H7 (cell line): ENCODE measurements around the gene H6PD. TPM values are rescaled to one million over a fixed set of nuclear protein-coding genes. Genes with fewer than 3 reads are reported as not detected.

Source experiments
- DNase-seq: peaks from one replicate; pipeline ENCODE4 v3.0.0; 2012
- H3K27me3 ChIP-seq: 2 replicates; pipeline ENCODE4 v1.6.0; 2011; ENCODE audit warnings: mild to moderate bottlenecking, low read length; ENCODE audit not compliant: control insufficient read depth, insufficient read depth
- H3K36me3 ChIP-seq: replicated peaks from 2 replicates; pipeline ENCODE4 v1.5.1; 2011; ENCODE audit warnings: low read length; ENCODE audit not compliant: control insufficient read depth, insufficient read depth
- H3K4me3 ChIP-seq: 2 replicates; pipeline ENCODE4 v1.5.1; 2011; ENCODE audit warnings: low read depth, mild to moderate bottlenecking, control low read depth, low read length, moderate library complexity; ENCODE audit not compliant: insufficient read depth
- total RNA-seq: library from RNA; depleted of rRNA; stranded (reverse); fragments of >200 nt; shearing (Covaris generic); gene quantifications from 2 replicates; pipeline ENCODE4 v1.2.3, GENCODE V29; 2014

Gene H6PD
- total RNA-seq, 1 experiment from 2014 or later: 13.9 TPM

DNA sequence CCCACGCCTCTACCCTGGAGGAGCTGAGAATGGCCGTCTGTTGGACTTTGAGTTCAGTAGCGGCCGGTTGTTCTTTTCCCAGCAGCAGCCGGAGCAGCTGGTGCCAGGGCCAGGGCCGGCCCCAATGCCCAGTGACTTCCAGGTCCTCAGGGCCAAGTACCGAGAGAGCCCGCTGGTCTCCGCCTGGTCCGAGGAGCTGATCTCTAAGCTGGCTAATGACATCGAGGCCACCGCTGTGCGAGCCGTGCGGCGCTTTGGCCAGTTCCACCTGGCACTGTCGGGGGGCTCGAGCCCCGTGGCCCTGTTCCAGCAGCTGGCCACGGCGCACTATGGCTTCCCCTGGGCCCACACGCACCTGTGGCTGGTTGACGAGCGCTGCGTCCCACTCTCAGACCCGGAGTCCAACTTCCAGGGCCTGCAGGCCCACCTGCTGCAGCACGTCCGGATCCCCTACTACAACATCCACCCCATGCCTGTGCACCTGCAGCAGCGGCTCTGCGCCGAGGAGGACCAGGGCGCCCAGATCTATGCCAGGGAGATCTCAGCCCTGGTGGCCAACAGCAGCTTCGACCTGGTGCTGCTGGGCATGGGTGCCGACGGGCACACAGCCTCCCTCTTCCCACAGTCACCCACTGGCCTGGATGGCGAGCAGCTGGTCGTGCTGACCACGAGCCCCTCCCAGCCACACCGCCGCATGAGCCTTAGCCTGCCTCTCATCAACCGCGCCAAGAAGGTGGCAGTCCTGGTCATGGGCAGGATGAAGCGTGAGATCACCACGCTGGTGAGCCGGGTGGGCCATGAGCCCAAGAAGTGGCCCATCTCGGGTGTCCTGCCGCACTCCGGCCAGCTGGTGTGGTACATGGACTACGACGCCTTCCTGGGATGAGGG, 29.7 kb downstream of the H6PD start:
- Histone ChIP-seq H3K36me3 (no peaks in the 10 kb centered on the region), H3K27me3 (no peaks in the 10 kb centered on the region), H3K4me3 (no peak overlapping the region)
- DNase-seq: no peak

DNA sequence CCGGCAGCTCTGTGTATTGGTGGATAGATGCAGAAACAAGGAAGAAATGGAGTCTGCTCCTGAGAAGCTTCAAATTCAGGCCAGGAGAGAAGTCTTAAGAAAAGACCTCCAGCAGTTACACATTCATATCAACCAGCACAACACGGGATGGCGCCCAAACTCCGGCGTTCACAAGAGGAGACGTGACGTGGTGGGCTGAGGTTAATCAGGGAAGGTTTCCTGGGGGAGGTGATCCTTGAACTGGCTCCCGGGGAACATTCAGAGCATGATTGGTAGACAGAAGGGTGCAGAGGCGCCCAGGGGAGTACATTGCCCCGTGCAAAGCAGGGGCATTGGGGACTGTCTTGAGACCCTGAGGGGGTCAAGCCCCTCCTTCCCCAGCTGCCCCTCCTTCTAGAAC, 30.5 kb downstream of the H6PD start:
- DNase-seq: no peak
- no peak overlapping the region for H3K4me3 ChIP-seq
- no peaks in the 10 kb centered on the region for H3K27me3 ChIP-seq
- H3K36me3 ChIP-seq: no peaks in the 10 kb centered on the region

DNA sequence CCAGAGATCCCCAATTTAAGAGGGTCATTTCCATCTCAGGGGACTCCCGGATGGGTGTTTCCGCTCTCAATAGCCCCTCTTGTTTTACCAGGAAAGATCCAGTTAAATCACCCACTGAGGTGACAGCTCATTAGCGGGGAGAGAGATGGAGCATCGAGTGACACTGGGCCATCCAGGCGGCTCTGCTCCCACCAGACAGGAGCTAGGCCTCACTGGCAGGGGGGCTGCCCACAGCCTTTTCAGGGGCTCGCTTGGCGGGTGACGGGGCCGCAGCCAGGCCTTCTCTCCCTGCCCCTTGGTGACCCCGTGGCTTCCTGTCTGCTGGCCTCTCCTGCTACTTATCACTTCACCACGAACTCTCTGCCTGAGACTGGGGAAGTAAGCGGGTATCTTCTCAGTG, 31.4 kb downstream of the H6PD start:
- Histone ChIP-seq H3K4me3 (no peak overlapping the region), H3K27me3 (no peaks in the 10 kb centered on the region), H3K36me3 (no peaks in the 10 kb centered on the region)
- DNase-seq: no peak

DNA sequence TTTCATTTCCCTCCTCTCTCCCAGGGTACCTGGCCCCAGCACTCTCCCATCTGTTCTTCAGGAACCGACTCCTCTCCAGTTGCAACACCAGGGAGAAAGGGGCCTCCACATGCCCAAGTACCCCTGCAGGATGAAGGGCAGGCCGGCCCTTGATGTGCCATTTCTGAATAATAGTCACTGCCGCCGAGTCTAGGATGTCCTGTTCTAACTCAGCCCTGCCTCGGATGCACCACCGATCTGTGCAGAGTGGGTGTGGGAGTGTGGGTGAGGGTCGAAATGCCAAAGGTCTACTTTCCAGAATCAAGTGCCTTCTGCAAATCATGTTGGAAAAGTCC, 32.7 kb downstream of the H6PD start:
- no peak for DNase-seq

DNA sequence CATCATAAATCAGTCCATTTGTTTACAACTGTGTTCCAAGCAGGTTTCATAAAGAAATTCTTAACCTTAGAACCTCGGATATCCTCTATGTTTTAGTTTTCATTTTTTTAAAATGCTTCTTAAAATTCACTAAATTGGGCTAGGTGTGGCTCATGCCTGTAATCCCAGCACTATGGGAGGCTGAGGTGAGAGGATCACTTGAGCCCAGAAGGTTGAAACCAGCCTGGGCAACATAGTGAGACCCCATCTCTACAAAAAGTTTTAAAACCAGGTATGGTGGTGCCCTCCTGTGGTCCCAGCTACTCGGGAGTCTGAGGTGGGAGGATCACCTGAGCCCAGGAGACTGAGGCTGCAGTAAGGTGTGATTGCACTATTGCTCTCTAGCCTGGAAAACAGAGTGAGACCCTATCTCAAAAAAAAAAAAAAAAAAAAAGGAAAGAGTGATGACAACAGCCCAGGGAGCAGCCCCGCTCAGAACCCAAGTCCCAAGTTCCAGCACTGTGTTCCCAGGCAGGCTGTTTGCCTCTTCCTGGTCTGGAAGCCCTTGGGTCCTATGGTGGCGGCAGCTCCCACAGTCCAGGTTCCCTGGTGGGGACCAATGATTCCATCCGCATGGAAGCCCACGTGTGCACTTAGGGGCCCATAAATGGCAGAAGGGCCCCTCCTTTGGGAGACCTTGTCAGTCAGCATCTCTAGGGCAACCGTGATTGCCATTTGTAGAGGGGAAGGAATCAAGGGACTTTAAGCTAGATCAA, 33.4 kb downstream of the H6PD start:
- H3K4me3 ChIP-seq: no peak overlapping the region
- DNase-seq: no peak

More for the DNA sequence above, 32.7 kb downstream of the H6PD start:
- Histone ChIP-seq H3K36me3 (no peaks in the 10 kb centered on the region), H3K4me3 (no peak overlapping the region), H3K27me3 (no peaks in the 10 kb centered on the region)

DNA sequence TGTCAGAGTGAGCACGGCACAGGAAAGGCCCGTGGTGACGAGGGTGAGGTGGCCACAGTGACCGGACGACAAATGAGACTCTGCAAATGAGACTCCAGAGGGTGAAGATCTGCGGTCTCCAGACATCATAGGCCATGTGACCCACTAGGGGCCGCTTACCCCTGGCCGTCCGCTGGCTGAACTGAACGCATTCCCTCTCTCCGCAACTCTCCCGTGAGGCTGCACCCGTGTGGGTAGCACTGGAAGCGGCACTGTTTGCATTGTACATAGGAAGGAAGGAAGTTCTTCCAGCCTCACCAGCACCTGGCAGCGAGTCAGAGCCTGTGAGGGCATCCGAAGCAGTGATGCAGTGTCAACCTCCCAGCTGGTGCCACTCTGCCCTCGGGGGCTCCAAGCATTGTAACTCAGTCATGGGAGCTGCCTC, 34.5 kb downstream of the H6PD start:
- no peak overlapping the region for H3K4me3 ChIP-seq
- no peak for DNase-seq
- no peaks in the 10 kb centered on the region for H3K27me3 ChIP-seq
- H3K36me3 ChIP-seq: no peaks in the 10 kb centered on the region

More for the DNA sequence above, 33.4 kb downstream of the H6PD start:
- Histone ChIP-seq H3K27me3 (no peaks in the 10 kb centered on the region), H3K36me3 (no peaks in the 10 kb centered on the region)

DNA sequence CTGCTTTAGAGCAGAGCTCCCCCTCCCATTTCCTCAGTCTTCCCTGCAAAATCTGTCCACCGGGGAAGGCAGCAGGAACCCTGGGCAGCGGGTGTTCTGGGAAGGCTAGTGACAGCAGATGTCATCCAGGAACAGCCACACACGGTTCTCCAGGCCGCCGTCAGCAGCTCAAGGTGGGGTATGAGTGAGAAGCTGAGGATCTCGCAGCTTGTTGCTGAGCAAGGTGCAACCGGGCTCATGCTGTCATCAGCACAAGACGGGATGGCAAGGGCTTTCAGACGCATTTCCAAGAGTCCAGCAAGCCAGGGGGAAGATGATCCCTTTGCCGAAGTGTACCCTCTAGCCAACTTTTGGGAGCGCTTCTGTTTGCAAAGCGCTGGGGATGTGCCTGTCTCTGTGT, 35.1 kb downstream of the H6PD start:
- H3K36me3 ChIP-seq: no peaks in the 10 kb centered on the region
- no peak for DNase-seq
- H3K27me3 ChIP-seq: no peaks in the 10 kb centered on the region
- H3K4me3 ChIP-seq: no peak overlapping the region

DNA sequence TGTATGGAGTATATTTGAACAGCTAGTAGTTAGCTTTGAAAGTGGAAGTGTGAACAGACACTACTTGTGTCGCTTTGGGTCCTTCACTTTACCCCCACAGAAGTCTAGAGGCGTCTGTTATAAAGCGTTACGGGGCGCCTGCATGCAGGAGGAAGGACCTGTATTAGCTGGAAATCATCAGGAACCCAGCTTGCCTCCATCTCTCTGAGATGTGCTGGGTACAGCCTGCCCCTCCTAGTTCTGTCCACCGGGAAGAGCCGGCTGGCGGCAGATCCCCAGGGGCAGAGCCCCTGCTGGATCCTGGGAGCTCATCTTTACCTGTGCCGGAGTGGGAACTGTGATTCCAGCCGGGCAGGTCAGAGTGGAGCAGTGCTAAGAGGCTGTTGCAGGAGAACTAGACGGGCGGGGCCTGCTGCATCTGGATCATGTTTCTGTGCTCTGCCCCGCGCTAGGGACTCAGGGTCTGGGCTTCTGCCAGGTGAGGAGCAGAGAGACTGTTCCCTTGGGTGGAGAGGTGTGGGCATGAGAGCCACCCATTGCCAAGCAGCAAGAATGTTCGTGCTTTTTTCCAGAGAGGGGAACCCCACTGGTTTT, 35.8 kb downstream of the H6PD start:
- peak; percentile 73 for DNase-seq
- no peak overlapping the region for H3K4me3 ChIP-seq
- H3K36me3 ChIP-seq: no peaks in the 10 kb centered on the region
- H3K27me3 ChIP-seq: no peaks in the 10 kb centered on the region

DNA sequence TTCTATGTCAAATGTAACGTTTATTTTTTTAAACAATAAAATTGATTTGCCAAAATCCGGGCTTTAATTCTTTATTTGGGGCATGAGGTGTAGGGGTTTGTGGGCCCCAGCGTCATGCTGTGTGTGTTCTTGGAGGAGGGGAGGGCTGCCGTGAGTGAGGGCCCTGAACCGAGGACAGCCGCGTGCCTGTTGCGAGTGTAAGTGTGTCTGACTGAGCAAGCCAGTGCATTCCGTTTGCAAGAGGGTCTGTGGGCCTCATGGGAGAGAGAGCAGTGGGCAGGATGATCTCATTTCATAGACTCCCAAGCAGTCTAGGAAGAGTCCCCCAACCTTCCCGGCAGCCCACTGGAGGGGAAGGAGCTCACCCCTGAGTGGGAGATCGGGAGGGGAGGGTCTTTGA, 36.7 kb downstream of the H6PD start:
- H3K4me3 ChIP-seq: no peak overlapping the region
- H3K36me3 ChIP-seq: no peaks in the 10 kb centered on the region
- H3K27me3 ChIP-seq: no peaks in the 10 kb centered on the region
- DNase-seq: no peak

DNA sequence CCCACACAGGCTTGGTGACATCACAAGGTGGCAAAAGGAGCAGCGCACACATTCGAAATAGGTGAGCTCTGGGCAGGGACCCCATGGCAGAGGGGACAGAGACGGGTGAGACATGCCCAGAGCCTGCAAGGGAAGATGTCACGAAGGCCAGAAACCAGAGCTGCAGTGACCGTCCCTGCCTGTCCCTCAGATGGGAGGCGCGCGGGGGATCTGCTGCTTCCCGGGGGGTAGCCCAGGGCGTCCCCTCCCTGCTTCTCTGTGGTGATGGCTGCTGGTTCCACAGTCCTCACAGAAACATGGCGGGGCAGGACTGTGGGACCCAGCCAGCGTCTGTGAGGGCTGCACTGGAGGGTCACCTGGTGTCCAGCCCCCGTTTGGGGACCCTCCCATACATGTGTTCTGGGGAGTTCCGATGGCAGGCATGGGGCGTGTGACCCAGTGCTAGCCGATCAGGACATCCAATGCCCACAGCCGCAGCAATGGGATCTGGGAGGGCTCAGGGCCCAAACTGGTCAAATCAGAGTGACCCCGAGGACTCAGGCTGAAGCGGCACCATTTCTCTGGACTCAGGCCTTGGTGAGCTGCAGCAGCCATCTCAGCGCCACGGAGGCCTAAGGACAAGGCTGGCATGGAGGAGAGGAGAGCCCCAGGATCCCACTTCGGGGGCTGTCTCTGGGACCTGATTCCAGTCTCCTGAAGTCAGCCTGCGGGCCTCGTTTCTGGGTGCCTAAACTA, 37.5 kb downstream of the H6PD start:
- no peak overlapping the region for H3K4me3 ChIP-seq
- DNase-seq: no peak
- no peaks in the 10 kb centered on the region for H3K27me3 ChIP-seq
- no peaks in the 10 kb centered on the region for H3K36me3 ChIP-seq

DNA sequence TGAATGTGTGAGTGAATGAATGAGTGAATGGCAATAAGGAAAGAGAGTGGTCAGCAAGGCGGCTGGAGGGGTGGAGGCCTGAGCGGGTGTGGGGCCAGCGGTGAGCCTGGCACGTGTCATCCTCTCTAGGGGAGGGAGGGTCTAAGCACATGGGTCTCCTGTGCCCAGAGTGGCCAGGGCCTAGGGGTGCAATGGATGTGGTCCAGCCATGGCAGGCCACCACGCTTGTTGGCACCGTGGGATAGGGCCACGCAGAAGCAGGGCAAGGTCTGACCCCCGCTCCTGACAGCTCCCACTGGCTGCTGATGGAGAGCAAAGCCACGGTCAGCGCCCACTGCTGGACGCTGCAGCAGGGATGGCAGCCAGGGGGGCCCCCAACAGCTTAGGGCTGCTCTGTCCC, 38.6 kb downstream of the H6PD start:
- H3K4me3 ChIP-seq: no peak overlapping the region
- H3K27me3 ChIP-seq: no peaks in the 10 kb centered on the region
- no peak for DNase-seq
- H3K36me3 ChIP-seq: no peaks in the 10 kb centered on the region

DNA sequence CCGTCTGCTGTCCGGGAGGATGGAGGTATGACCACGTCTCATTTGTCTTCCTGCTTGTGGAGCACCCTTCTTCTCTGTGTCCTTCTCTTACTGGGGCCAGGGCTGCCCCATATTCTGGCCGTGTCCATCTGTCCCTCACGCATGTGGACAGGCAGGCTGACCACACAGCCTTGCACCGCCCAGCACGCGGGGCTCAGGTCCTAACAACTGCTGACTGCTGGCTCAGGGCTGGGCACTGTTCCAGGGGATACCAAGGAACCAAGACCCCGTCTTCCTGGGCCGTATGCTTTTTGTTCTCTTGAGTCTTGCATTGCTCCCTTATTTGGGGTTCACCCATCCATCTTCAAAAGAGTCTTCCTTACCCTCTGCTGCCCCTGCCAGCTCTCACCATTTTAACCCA, 40.6 kb downstream of the H6PD start:
- Histone ChIP-seq H3K36me3 (no peaks in the 10 kb centered on the region), H3K4me3 (no peak overlapping the region), H3K27me3 (no peaks in the 10 kb centered on the region; the same call in 1 of the 2 replicates)
- DNase-seq: no peak

DNA sequence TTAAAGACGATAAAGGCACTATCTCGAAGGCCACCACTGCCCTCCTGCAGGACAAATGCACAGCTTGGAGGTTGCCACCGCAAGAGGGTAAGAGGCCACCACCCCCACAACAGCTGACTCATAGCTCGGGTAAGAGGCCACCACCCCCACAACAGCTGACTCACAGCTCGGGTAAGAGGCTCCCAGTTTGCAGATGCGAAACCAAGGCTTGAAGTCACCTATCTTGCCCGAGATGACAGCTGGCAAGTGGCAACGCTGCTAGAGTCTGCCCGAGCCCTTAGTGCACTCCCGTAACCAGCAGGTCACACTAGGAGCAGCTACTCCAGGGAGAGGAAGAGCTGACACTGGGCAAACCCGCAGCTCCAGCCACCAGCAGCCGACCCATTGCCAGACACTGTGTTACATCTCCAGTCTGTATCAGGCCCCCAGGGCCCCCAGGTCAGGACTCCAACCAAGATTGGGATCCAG, 41.0 kb downstream of the H6PD start:
- H3K4me3 ChIP-seq: no peak overlapping the region
- DNase-seq: no peak
- no peaks in the 10 kb centered on the region for H3K36me3 ChIP-seq
- H3K27me3 ChIP-seq: peaks cover under 1% of the 10 kb centered on the region; the same call in 1 of the 2 replicates

DNA sequence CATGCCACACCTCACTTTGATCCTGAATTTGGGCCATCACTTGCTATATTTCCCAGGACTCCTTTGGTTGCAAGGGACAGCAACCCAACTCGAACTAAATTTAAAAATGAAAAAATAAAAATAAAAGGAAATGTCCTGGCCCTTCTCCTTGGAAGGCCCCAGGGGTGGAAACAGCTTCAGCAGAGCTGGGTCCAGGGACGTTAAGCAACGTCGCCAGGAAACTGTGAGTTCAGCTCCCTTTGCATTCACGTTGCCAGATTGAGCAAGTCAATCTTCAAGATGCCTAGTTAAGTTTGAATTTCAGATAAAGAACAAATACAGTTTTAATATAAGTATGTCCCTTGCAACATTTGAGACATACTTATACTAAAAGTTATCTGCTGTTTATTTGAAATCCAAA, 43.5 kb downstream of the H6PD start:
- Histone ChIP-seq H3K36me3 (no peaks in the 10 kb centered on the region), H3K27me3 (peaks cover 4% of the 10 kb centered on the region), H3K4me3 (no peak overlapping the region)
- DNase-seq: no peak
